ENCODE results near the gene C20orf96.

C20orf96 gene

DNA sequence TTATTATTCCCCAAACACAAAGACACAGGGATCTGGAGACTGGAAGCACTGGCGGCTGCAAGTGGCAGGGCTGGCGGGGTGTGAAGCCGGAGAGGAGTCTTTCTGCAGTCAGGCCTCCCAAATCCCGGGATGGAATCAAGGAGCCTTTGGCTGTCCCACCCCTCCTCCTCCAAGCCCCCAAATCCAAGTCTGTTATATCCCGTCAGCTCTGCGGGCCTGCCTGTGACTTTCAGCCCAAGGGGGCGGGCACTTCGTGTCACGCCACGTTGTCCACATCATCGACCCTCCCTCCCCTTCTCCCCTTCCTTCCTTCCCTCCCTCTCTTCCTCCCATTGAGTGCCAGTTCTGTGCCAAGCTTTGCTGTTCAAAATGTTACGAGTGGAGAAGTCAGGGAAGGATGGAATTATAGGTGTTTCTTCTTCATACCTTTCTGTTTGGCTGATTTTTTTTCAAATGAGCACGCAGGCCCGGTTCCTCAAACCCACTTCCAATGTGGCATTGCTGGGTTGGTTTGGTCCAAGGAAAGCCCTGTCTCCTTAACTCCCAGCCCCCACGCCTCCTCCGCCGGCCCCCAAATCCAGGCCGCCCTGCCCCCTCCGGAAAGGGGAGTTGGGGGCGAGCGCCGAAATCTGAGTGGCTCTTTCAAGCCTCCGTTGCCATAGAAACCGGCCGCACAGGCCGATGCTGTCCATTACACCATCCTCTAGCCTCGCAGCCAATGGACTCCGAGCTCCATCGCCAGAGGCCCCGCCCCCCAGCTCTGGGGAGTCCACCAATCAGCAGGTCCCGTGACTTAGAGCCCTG, 19.5 kb upstream of the C20orf96 start:
- H3K4me3 ChIP-seq (ENCODE audit: low read depth in 1 of 2, low read length in 1 of 2) = peak overlapping the region; percentile 35 to 39
- H3K27me3 ChIP-seq = no peaks in the 10 kb centered on the region
- peak overlapping the region; percentile 3 for H3K27ac ChIP-seq
- TF ChIP-seq, protein P1, sequence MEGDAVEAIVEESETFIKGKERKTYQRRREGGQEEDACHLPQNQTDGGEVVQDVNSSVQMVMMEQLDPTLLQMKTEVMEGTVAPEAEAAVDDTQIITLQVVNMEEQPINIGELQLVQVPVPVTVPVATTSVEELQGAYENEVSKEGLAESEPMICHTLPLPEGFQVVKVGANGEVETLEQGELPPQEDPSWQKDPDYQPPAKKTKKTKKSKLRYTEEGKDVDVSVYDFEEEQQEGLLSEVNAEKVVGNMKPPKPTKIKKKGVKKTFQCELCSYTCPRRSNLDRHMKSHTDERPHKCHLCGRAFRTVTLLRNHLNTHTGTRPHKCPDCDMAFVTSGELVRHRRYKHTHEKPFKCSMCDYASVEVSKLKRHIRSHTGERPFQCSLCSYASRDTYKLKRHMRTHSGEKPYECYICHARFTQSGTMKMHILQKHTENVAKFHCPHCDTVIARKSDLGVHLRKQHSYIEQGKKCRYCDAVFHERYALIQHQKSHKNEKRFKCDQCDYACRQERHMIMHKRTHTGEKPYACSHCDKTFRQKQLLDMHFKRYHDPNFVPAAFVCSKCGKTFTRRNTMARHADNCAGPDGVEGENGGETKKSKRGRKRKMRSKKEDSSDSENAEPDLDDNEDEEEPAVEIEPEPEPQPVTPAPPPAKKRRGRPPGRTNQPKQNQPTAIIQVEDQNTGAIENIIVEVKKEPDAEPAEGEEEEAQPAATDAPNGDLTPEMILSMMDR (IDR thresholded peaks at IDR 0.05) = no peak
- no peaks in the 10 kb centered on the region for H3K36me3 ChIP-seq
- peaks cover 13 to 21% of the 10 kb centered on the region in 2 experiments for H3K4me1 ChIP-seq (ENCODE audit: control insufficient read depth in 1 of 2, insufficient read depth in 1 of 2, low read depth in 1 of 2, low read length in 1 of 2)
- H3K9me3 ChIP-seq = no peaks in the 10 kb centered on the region

DNA sequence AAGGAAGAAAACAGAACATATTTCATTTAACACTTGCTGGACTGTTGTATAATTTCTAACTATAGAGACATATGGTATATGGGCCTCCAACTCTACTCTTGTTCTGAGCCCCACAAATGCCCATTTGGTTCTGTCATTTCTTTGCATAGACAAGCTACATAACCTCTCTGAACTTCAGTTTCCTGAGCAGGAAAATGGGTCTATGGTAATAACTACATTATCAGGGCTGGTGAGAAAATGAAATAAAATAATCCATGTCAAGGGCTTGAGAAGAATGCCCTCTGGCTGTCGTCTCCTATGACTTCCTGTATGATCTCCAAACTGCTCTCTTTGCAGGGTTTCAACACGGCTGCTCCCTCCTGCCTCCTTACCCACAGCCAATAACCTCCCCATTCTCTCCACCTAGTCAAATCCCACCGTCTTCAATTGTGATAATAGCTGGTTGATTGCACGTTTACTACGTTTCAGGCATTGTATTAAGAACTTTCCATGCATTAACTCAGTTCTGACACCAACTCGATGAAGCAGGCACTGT, 18.8 kb upstream of the C20orf96 start:
- no peaks in the 10 kb centered on the region for H3K36me3 ChIP-seq
- H3K27ac ChIP-seq = peak overlapping the region; percentile 3
- peaks cover 13 to 21% of the 10 kb centered on the region in 2 experiments for H3K4me1 ChIP-seq (ENCODE audit: control insufficient read depth in 1 of 2, insufficient read depth in 1 of 2, low read depth in 1 of 2, low read length in 1 of 2)
- H3K9me3 ChIP-seq = no peaks in the 10 kb centered on the region
- TF ChIP-seq, protein P1 (IDR thresholded peaks at IDR 0.05) = no peak
- H3K4me3 ChIP-seq (ENCODE audit: low read depth in 1 of 2, low read length in 1 of 2) = no peak overlapping the region
- H3K27me3 ChIP-seq = no peaks in the 10 kb centered on the region

DNA sequence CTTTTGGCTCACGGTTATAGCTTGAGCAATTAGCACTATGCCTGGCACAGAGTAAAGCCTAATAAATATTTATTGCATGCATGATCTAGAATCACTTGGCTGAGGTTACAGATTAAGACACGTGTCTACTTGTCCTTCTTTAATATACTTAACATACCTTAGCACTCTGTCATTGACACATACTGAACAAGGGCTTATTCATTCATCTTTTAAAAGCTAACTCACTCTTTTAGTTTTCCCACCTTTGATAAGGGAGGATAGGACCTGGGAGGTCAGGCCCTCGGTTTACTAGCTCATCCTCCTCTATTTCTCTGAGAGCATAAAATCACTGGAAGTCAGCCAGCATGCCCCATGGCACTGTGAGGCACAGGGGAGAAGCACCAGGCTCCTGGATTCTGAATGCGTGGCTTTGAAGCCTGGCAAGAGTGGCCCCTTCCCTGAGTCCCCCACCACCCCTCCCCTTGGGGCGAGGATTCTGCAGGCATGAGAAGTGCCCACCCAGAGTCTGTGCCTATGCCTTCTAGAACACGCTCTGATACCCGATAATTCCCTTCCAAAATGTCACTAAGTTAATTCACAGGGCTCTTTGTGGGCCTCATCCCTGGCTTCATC, 18.0 kb upstream of the C20orf96 start:
- no peak overlapping the region for H3K4me3 ChIP-seq (ENCODE audit: low read depth in 1 of 2, low read length in 1 of 2)
- no peaks in the 10 kb centered on the region for H3K9me3 ChIP-seq
- no peaks in the 10 kb centered on the region for H3K36me3 ChIP-seq
- no peak overlapping the region for H3K27ac ChIP-seq
- TF ChIP-seq, protein P1 (IDR thresholded peaks at IDR 0.05) = no peak
- peaks cover 13 to 21% of the 10 kb centered on the region in 2 experiments for H3K4me1 ChIP-seq (ENCODE audit: control insufficient read depth in 1 of 2, insufficient read depth in 1 of 2, low read depth in 1 of 2, low read length in 1 of 2)
- no peaks in the 10 kb centered on the region for H3K27me3 ChIP-seq

DNA sequence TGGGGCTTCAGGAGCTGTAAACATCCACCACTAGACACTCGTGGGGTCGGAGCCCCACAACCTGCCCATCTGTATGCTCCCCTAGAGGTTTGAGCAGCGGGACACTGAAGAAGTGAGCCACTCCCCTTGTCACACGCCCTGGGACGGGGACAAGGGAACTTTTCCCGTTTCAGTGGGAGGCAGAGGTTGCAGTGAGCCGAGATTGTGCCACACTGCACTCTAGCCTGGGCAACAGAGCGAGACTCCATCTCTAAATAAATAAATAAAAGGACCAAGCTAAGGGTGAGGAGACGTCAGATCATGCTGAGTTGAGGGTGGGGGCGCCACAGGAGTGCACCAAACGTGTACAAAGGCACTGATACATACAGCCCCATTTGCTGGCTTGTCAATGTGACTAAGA, 15.2 kb upstream of the C20orf96 start:
- Histone ChIP-seq H3K4me1 (ENCODE audit: control insufficient read depth in 1 of 2, insufficient read depth in 1 of 2, low read depth in 1 of 2, low read length in 1 of 2) (peaks cover 14 to 17% of the 10 kb centered on the region in 2 experiments), H3K27me3 (no peaks in the 10 kb centered on the region), H3K9me3 (no peaks in the 10 kb centered on the region), H3K27ac (no peak overlapping the region), H3K36me3 (peaks cover 3% of the 10 kb centered on the region), H3K4me3 (ENCODE audit: low read depth in 1 of 2, low read length in 1 of 2) (no peak overlapping the region)
- TF ChIP-seq, protein P1 (IDR thresholded peaks at IDR 0.05) = no peak

DNA sequence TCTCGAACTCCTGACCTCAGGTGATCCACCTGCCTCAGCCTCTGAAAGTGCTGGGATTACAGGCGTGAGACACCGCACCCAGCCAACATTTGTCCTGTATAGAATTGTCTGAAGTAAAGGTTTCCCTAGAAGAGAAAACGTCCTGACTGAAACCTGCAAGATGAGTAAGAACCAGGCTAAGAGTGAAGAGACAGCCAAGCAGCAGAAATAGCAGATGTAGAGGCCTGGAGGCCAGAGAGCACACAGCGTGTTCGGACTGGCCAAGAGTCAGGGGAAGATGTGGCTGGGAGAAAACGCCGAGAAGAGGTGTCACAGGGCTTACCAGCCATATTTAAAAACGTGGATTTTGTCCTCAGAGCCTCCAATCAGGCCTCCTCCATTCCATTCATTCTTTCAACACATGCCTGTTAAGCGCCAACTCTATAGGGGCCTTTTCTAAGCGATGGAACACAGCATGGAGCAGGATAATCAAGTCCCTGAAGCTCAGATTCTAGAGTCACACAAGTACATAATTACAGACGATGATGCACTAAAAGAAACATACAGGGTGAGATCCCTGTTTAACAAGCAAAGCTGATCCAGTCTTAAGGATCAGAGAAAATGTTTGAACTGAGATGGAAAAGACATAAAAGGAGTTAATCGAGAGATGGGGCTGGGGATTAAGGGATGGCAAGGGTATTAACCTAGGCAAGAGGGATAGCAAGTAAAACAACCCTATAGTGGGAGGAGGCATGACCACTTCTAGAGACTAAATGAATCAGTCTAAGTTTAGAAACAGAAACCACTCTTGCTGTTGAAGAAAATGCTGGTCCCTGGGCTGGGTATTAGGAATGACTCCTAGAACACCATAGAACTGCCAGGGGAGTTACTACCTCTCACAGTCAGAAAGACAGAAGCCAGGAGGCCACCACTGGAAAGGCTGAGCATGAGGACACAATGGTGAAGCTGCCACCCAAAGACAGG, 11.6 kb upstream of the C20orf96 start:
- no peaks in the 10 kb centered on the region for H3K9me3 ChIP-seq
- TF ChIP-seq, protein P1 (IDR thresholded peaks at IDR 0.05) = no peak
- peaks cover 24 to 29% of the 10 kb centered on the region in 2 experiments for H3K4me1 ChIP-seq (ENCODE audit: control insufficient read depth in 1 of 2, insufficient read depth in 1 of 2, low read depth in 1 of 2, low read length in 1 of 2)
- no peak overlapping the region for H3K27ac ChIP-seq
- H3K4me3 ChIP-seq (ENCODE audit: low read depth in 1 of 2, low read length in 1 of 2) = no peak overlapping the region
- H3K27me3 ChIP-seq = no peaks in the 10 kb centered on the region
- H3K36me3 ChIP-seq = peaks cover 3% of the 10 kb centered on the region

Measured in neutrophil (primary cell).